NCI-H774 (cell line): ENCODE results near the gene SUSD3.
"Not testable (repeated sequence)": the region's sequence is repeated elsewhere in the genome, so short reads cannot be mapped to it uniquely, and the experiment has no call there.

Experiments used
- DNase-seq: peaks from one replicate; lab custom pipeline; 2025; lab: John Stamatoyannopoulos, UW

The SUSD3 gene

DNA sequence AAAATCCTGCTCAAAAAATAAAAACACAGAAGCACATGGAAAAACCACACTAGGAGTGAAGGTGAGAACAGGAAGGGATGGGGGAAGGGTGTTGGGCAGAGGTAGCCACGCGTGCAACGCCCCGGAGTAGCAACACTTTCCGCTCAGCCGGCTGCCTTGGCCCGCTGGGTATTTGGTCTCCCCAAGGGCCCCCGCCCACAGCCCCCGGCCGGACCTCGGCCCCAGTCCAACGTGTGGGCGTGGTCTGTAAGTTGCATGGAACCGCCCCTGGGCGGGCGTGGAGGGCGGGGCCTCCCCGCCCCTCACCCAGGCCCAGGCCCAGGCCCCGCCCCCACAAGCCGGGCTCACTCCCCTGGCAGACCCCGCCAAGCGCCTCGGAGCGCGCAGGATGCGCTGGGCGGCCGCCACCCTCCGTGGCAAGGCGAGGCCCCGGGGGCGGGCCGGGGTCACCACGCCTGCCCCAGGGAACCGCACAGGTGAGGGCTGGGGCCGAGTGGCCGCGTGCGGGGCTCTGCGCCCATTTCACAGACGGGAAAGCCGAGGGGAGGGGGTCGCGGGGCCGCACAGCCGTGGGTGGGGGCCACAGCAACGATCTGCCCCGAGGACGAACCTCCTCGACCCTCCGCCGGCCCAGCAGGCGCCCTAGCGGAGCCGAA, at the start of gene SUSD3:
Gene SUSD3, plus strand, starts transcription at position 347 of the 656 bp plus-strand sequence. Its CDS starts 42 bp downstream, at position 389.
- peak; percentile 36 for DNase-seq

DNA sequence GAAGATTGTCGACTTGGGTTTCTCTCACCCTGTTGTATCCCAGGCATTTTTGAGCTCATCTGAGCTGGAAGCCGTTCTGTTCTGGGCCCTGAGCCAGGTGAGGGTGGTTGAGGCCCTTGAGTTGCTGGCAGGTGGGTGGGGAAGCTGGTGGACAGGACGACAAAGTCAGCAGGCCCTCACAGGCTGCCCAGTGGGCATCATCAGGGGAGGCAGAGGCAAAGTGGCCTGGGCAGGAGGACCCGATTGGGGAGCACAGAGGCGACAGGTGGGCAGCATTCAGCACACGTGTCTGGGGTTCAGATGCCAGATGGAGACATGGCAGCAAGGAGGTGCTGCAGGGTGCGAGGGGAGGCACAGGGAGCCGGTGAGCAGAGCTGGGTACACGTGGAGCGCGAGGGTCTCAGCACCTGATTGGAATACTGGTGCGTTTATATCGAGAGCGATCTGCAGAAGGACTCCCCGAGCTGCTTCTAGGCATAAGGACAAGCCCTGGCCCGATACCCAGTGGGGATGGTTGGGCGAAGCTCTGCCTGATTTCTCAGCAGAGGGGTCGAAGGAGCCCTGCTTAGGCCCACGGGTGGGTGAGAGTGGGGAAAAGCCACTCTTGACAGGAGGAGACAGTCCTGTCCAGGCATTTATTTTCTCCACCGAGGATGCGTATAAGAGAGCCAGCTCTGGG, 49.0 kb upstream of the SUSD3 start:
- no peak for DNase-seq

GRCh38 chr9:93010056-93010455, 48.4 kb upstream of the SUSD3 start:
- DNase-seq = no peak

DNA sequence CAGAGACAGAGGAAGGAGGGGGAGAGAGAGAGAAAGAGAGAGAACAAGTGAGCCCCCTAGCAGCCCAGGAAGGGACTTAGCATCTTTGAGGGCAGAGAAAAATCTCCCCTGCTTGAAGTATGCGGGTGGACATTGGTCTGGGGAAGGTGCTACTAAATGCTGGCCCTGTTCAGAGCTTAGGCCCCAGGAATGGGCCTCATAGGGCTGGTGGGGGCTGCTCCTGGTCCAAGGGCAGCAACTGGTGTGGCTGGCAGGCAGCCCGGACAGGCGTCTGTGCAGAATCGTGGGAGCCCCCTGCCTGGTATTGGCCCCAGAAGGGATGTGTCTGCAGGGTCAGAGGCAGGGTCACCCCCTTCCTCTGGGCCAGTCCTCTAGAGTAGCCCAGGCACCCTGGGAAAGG, 47.8 kb upstream of the SUSD3 start:
- DNase-seq = no peak

GRCh38 chr9:93011114-93011513, 47.4 kb upstream of the SUSD3 start:
- DNase-seq = no peak

DNA sequence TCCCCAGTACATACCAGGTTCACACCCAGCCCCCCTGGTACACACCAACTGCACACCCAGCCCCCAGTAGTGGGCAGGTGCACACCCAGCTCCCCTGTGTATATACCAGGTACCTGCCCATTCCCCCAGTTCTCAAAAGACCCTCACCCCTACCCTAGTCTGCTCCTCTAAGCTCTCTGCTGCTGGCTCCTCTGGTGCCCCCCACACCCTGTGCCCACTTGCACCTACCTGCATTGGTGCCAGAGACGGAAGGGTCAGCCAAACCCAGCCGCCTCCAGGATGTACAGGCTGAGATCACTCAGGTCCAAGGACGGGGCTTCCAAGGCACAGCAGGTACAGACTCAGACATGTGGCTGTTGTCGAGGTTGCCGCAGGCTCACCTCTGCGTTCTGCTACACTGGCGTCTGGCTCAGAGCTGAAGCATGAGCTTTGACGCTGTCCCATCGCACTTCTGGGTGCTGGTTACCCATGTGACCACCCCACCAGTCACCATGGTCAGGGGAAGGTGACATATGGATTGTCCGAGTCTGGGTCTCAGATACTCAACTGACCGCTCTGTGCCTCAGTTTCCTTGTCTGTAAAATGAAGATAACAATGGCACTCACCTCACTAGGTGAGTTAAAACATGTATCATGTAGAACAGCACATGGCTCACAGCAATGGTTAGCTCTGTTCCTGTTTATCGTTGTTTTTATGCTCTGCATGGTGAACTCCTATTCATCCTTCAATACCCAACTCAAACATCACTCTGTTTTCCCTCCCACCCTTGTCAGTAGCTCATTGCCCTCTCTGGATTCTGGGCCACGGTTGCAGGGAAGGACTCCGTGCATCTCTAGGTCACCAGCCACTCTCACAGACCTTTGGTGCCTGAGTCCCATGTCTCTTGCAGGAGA, 45.3 kb upstream of the SUSD3 start:
- DNase-seq = no peak

DNA sequence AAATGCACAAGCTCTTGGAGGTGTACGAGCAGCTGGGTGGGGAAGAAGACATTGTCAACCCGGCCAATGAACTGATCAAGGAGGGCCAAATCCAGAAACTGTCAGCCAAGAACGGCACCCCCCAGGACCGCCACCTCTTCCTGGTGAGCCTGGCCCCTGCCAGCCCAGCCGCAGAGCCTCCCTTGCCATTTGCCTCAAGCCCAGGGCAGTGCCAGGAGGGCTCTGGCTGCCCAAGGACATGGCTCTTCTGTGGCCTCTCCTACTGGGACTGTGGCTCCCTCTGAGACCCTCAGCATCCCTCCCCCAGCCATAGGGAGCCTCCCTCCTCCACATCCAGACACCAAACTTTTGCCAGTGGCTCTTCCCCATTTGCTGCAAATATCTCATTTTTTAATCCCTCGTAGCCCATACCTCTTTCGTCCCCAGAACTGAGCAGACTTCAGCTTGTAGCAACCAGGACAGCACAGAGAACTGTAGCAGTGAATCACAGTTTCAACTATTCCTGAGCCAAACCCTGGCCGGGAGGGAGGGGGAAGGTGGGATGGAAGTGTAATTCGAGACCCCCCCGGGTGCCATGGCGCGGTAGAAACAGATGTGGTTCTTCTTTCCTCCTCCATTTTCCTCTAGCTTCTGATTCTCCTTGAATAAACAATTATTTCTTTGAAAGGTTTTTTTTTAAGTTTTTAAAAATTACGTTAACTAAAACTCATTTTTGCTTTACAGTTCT, 44.5 kb upstream of the SUSD3 start:
- DNase-seq = no peak

DNA sequence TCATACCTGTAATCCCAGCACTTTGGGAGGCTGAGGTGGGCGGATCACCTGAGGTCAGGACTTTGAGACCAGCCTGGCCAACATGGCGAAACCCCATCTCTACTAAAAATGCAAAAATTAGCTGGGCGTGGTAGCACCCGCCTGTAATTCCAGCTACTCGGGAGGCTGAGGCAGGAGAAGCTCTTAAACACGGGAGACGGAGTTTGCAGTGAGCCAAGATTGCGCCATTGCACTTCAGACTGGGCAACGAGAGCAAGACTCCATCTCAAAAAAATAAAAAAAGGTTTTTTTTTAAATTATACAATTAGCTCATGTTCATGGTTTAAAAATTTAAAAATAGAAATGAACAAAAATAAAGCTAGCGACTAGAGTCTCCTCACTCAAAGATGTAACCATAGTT, 43.3 kb upstream of the SUSD3 start:
- DNase-seq = not testable (repeated sequence)

- DNase-seq = no peak
These were observed 40.9 kb upstream of the SUSD3 start for GRCh38 chr9:93017621-93018020.

- no peak for DNase-seq
These were observed 38.4 kb upstream of the SUSD3 start for GRCh38 chr9:93020151-93020550.

DNA sequence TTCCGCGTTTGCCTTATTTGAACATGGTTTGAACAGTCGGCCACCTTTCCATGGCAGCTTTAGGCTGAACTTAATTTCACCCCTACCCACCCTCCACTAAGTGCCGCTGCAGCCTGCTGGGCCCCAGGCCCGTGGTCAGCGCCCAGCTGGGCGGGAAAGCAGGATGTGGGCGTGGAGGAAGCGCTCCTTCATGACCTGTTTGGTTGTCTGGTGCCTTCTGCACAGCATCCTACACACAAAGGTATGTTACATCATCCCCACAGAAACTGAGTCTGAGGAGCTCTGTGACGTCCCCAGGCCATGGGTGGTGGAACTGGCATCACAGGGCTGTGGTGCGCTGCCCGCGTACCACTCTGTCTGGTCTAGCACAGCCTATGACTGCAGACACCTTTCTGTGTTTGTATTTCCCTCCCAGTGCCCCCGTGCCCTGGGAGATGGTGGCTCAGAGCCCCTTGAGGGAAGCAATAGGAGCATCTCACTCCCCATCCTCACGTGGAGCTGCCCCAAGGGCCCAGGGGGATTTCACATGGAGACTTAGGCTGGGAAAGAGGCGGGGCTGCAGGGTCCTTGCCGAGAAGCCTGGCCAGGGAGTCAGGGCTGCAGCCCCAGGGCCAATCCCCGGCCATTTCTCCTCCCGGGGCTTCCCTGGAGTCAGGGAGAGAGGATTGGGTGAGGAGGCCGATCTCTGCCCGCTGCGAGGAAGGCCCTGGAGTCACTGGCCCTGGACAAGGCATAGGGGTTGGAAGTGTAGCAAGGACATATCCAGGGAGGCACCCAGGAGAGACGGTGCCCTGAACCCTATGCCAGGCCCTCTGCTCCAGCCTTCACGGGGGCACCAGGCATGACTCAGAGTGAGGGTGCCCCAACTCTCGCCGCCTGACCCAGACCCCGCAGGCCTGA, 37.5 kb upstream of the SUSD3 start:
- DNase-seq = no peak

DNA sequence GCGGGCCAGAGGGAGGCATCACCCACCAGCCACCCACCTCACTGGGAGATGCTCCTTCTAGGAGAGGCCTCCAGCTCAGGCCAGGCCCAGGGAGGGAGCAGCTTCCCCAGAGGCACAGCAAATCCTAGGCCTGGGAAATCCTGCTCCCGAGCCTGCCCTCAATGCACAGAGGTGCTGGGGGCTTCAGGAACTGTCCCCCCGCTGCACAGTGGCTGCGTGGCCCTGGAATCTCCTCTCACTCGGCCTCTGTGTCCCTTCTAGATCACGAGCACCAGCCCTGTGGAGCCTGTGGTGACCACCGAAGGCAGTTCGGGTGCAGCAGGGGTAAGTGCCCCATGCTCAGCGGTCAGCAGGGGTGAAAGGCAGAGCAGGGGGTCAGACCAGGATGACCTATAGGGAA, 36.4 kb upstream of the SUSD3 start:
- DNase-seq = no peak

- no peak for DNase-seq
These were observed 35.6 kb upstream of the SUSD3 start for GRCh38 chr9:93022721-93023520.

DNA sequence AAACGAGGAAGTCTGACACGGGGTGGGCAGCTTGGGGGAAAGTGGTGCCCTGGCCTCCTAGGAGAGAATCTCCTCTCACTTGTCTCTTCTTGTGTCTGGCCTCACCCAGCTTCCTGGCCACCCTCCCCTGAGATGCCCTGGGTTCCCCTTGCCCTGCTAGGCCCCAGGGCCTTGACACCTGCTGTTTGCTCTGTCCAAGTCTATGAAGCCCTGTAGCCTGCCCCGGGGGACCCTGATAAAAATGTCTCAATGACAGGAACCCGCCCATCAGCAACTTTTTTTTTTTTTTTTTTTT, 35.0 kb upstream of the SUSD3 start:
- no peak for DNase-seq

- no peak for DNase-seq
These were observed 33.9 kb upstream of the SUSD3 start for GRCh38 chr9:93024646-93024910.

- DNase-seq = no peak
These were observed 33.4 kb upstream of the SUSD3 start for GRCh38 chr9:93024986-93025630.

- DNase-seq = no peak
These were observed 32.8 kb upstream of the SUSD3 start for GRCh38 chr9:93025736-93026135.

- DNase-seq = no peak
These were observed 31.9 kb upstream of the SUSD3 start for GRCh38 chr9:93026640-93027039.

- no peak for DNase-seq
These were observed 30.8 kb upstream of the SUSD3 start for GRCh38 chr9:93027750-93028149.

GRCh38 chr9:93028448-93029006, 30.0 kb upstream of the SUSD3 start:
- no peak for DNase-seq
